GM12878 (cell line): ENCODE measurements around the gene GABARAPL2. TPM values are rescaled to one million over a fixed set of nuclear protein-coding genes. Genes with fewer than 3 reads are reported as not detected.

Experiments used
- ATF2 ChIP-seq: IDR thresholded peaks from 2 replicates; pipeline ENCODE4 v1.6.1; 2012; ENCODE audit warnings: low read length, inconsistent platforms
- BHLHE40 ChIP-seq, 2 experiments: fragments of 450-650 bp in 1 of 2; IDR thresholded peaks; 2 replicates each; pipeline ENCODE4 v1.6.1; 2011 to 2017; ENCODE audit warnings: low read depth in 2 of 2, borderline replicate concordance in 1 of 2, improper control_type of control experiment in 1 of 2, low read length in 1 of 2, mild to moderate bottlenecking in 1 of 2
- CBX5 ChIP-seq: sonication (generic); IDR thresholded peaks from 2 replicates; pipeline ENCODE4 v1.6.1; 2016; ENCODE audit warnings: low read depth, moderate library complexity, mild to moderate bottlenecking, inconsistent platforms
- CHD2 ChIP-seq: IDR thresholded peaks from 2 replicates; pipeline ENCODE4 v1.6.1; 2011; ENCODE audit warnings: low read depth, low read length, improper control_type of control experiment, borderline replicate concordance
- E2F8 ChIP-seq: fragments of 450-650 bp; IDR thresholded peaks from 2 replicates; pipeline ENCODE4 v1.6.1; 2018; ENCODE audit warnings: mild to moderate bottlenecking, low read depth, moderate library complexity; ENCODE audit not compliant: partially characterized antibody
- FOXM1 ChIP-seq: IDR thresholded peaks from 2 replicates; pipeline ENCODE4 v1.6.1; 2012; ENCODE audit warnings: low read depth, mild to moderate bottlenecking, inconsistent platforms, low read length, moderate library complexity
- HSF1 ChIP-seq: fragments of 150-350 bp; IDR thresholded peaks from 2 replicates; pipeline ENCODE4 v1.6.1; 2014; ENCODE audit warnings: mild to moderate bottlenecking, low read depth, low read length
- LARP7 ChIP-seq: fragments of 450-650 bp; IDR thresholded peaks from 2 replicates; pipeline ENCODE4 v1.6.1; 2017; ENCODE audit warnings: mild to moderate bottlenecking
- MLLT1 ChIP-seq: fragments of 450-650 bp; IDR thresholded peaks from 2 replicates; pipeline ENCODE4 v1.6.1; 2016; ENCODE audit warnings: mild to moderate bottlenecking
- NFIC ChIP-seq: IDR thresholded peaks from 2 replicates; pipeline ENCODE4 v1.6.1; 2012; ENCODE audit warnings: low read depth, mild to moderate bottlenecking, inconsistent platforms, low read length, moderate library complexity
- PKNOX1 ChIP-seq: fragments of 450-650 bp; IDR thresholded peaks from 2 replicates; pipeline ENCODE4 v1.6.1; 2016; ENCODE audit warnings: mild to moderate bottlenecking
- POLR2AphosphoS2 ChIP-seq: IDR thresholded peaks from 2 replicates; pipeline ENCODE4 v1.6.1; 2011; ENCODE audit warnings: low read depth, mild to moderate bottlenecking, low read length, improper control_type of control experiment, moderate library complexity
- RELA ChIP-seq: fragments of 450-650 bp; IDR thresholded peaks from 2 replicates; pipeline ENCODE4 v1.8.0; 2014; ENCODE audit warnings: borderline replicate concordance; ENCODE audit not compliant: partially characterized antibody
- SKIL ChIP-seq: fragments of 450-650 bp; IDR thresholded peaks from 2 replicates; pipeline ENCODE4 v1.6.1; 2017; ENCODE audit warnings: mild to moderate bottlenecking, low read depth, inconsistent platforms; ENCODE audit not compliant: poor library complexity, severe bottlenecking
- SMAD5 ChIP-seq: IDR thresholded peaks from 2 replicates; pipeline ENCODE4 v1.6.1; 2016; ENCODE audit warnings: antibody characterized with exemption, low read depth
- YBX1 ChIP-seq: fragments of 450-650 bp; IDR thresholded peaks from 2 replicates; pipeline ENCODE4 v1.6.1; 2016; ENCODE audit warnings: antibody characterized with exemption
- ZNF207 ChIP-seq: fragments of 450-650 bp; IDR thresholded peaks from 2 replicates; pipeline ENCODE4 v1.6.1; 2014; ENCODE audit warnings: antibody characterized with exemption, mild to moderate bottlenecking, borderline replicate concordance
- ZNF24 ChIP-seq: fragments of 450-650 bp; IDR thresholded peaks from 2 replicates; pipeline ENCODE4 v1.6.1; 2017; ENCODE audit warnings: antibody characterized with exemption, mild to moderate bottlenecking
- polyA plus RNA-seq, 11 experiments: library from polyadenylated mRNA; depleted of rRNA in 4 of 11; unstranded in 6 of 11; stranded (reverse) in 5 of 11; fragments of >200 nt; fragmentation: Nextera tagmentation in 4 of 11; fragmentation: Illumina TruSeq in 1 of 11; extraction: Ambion mirVana in 4 of 11; extraction: Trizol in 1 of 11; gene quantifications; 1 replicate in 1 of 11; 2 replicates in 10 of 11; pipeline versions ENCODE4 v1.2.1 to v1.2.3, GENCODE V29; 2011 to 2016; ENCODE audit warnings: inconsistent platforms in 2 of 11, missing spikeins in 2 of 11, low read depth in 1 of 11
- total RNA-seq, 4 experiments: library from RNA; depleted of rRNA in 3 of 4; stranded (reverse); fragments of >200 nt in 3 of 4; fragmentation: Illumina TruSeq in 1 of 4; extraction: Trizol in 1 of 4; gene quantifications; 2 replicates each; pipeline versions ENCODE4 v1.2.1 to v1.2.3, GENCODE V29; 2013 to 2021

Gene GABARAPL2
- total and polyA plus RNA-seq, 10 of the 15 experiments (the other 5 are each of a cell fraction or from before 2014, with no cell fraction given) = 61.9 to 359 (median 128) TPM

- no peak for TF ChIP-seq SKIL
- TF ChIP-seq NFIC = no peak
- TF ChIP-seq CHD2 = peak; percentile 99
- TF ChIP-seq POLR2AphosphoS2 = 0 out of 2 replicates have a peak, but pooled peaks have one; percentile 46
- TF ChIP-seq CBX5 = peak; percentile 56; the same call in 1 of the 2 replicates
- TF ChIP-seq ZNF24 = no peak
- peak; percentile 49; the same call in 1 of the 2 replicates for TF ChIP-seq ATF2
- TF ChIP-seq RELA = no peak
- peak; percentile 93 for TF ChIP-seq SMAD5
- TF ChIP-seq HSF1 = peak; percentile 18; the same call in 1 of the 2 replicates
- TF ChIP-seq MLLT1 = peak; percentile 59; the same call in 1 of the 2 replicates
- TF ChIP-seq PKNOX1 = peak; percentile 45; the same call in 1 of the 2 replicates
- peak; percentile 87 for TF ChIP-seq E2F8
- TF ChIP-seq BHLHE40 (IDR thresholded peaks at IDR 0.05; ENCODE audit: borderline replicate concordance in 1 of 2, low read depth in 2 of 2, low read length in 1 of 2) = peak in 1 of 2 experiments; percentile 53; a peak in 1 of 4 replicates
- TF ChIP-seq ZNF207 = peak; percentile 23; the same call in 1 of the 2 replicates
- TF ChIP-seq YBX1 = no peak
- no peak for TF ChIP-seq LARP7
- TF ChIP-seq FOXM1 = no peak
Measured at GRCh38 chr16:75622761-75623605, 56.8 kb downstream of the GABARAPL2 start, which contains the start of gene ADAT1 (continued).
